KMS-11 (cell line): ENCODE results near the gene THOC5.

ENCODE experiments used
- H2AFZ ChIP-seq: fragments of 200-600 bp; sonication (generic); 2 replicates; pipeline ENCODE4 v1.6.1; 2016; ENCODE audit warnings: antibody characterized with exemption, mixed run types, low read depth
- H3K27ac ChIP-seq: fragments of 200-600 bp; sonication (generic); 2 replicates; pipeline ENCODE4 v1.6.1; 2016; ENCODE audit warnings: mild to moderate bottlenecking, mixed run types
- H3K27me3 ChIP-seq: fragments of 200-600 bp; sonication (generic); 2 replicates; pipeline ENCODE4 v1.6.1; 2017; ENCODE audit warnings: mild to moderate bottlenecking, low read depth, mixed run types, moderate library complexity; ENCODE audit not compliant: insufficient read depth
- H3K36me3 ChIP-seq: fragments of 200-600 bp; sonication (generic); 2 replicates; pipeline ENCODE4 v1.6.1; 2017; ENCODE audit warnings: mild to moderate bottlenecking, mixed run types; ENCODE audit not compliant: insufficient read depth
- H3K4me1 ChIP-seq: fragments of 200-600 bp; sonication (generic); 2 replicates; pipeline ENCODE4 v1.6.1; 2016; ENCODE audit warnings: mild to moderate bottlenecking, low read depth, mixed run types; ENCODE audit not compliant: poor library complexity, severe bottlenecking
- H3K4me2 ChIP-seq: fragments of 200-600 bp; sonication (generic); 2 replicates; pipeline ENCODE4 v1.7.0; 2016; ENCODE audit warnings: mild to moderate bottlenecking, mixed run types
- H3K4me3 ChIP-seq: fragments of 200-600 bp; sonication (generic); IDR thresholded peaks from 2 replicates; pipeline ENCODE4 v1.6.1; 2017; ENCODE audit warnings: low read depth, low read length, mixed read lengths; ENCODE audit not compliant: insufficient read depth
- H3K79me2 ChIP-seq: fragments of 200-600 bp; sonication (generic); 2 replicates; pipeline ENCODE4 v1.6.1; 2016; ENCODE audit warnings: low read depth, mixed run types; ENCODE audit not compliant: insufficient read depth
- H3K9ac ChIP-seq: fragments of 200-600 bp; sonication (generic); 2 replicates; pipeline ENCODE4 v1.6.1; 2016; ENCODE audit warnings: mild to moderate bottlenecking, mixed run types
- H4K20me1 ChIP-seq: fragments of 200-600 bp; sonication (generic); 2 replicates; pipeline ENCODE4 v1.6.1; 2016; ENCODE audit warnings: mild to moderate bottlenecking, mixed run types; ENCODE audit not compliant: insufficient read depth
- CTCF ChIP-seq: fragments of 200-600 bp; sonication (generic); conservative IDR thresholded peaks from 2 replicates; pipeline ENCODE4 v1.6.1; 2017; ENCODE audit warnings: low read depth, mild to moderate bottlenecking, antibody characterized with exemption, low read length, moderate library complexity, mixed read lengths

THOC5 gene

DNA sequence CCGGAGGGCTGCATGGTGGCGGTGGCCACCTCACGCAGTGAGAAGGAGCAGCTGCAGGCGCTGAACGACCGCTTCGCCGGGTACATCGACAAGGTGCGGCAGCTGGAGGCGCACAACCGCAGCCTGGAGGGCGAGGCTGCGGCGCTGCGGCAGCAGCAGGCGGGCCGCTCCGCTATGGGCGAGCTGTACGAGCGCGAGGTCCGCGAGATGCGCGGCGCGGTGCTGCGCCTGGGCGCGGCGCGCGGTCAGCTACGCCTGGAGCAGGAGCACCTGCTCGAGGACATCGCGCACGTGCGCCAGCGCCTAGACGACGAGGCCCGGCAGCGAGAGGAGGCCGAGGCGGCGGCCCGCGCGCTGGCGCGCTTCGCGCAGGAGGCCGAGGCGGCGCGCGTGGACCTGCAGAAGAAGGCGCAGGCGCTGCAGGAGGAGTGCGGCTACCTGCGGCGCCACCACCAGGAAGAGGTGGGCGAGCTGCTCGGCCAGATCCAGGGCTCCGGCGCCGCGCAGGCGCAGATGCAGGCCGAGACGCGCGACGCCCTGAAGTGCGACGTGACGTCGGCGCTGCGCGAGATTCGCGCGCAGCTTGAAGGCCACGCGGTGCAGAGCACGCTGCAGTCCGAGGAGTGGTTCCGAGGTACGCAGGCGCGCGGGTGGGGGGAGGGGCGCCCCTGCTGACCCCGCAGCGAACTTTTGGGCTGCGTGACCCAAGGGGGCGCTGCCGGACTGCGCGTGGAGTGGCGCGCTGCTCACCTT lies 72.9 kb downstream of the THOC5 start:
- H3K4me1 ChIP-seq = no peaks in the 10 kb centered on the region
- no peaks in the 10 kb centered on the region for H3K79me2 ChIP-seq
- H4K20me1 ChIP-seq = no peaks in the 10 kb centered on the region
- H3K27me3 ChIP-seq = peaks cover 8% of the 10 kb centered on the region
- H3K27ac ChIP-seq = no peak overlapping the region
- H3K36me3 ChIP-seq = no peaks in the 10 kb centered on the region
- no peak overlapping the region for H3K4me3 ChIP-seq
- H3K4me2 ChIP-seq = no peak overlapping the region
- no peak overlapping the region for H2AFZ ChIP-seq
- no peak overlapping the region for H3K9ac ChIP-seq
- no peak for TF ChIP-seq CTCF

- H3K79me2 ChIP-seq = no peaks in the 10 kb centered on the region
- H3K27ac ChIP-seq = no peak overlapping the region
- no peaks in the 10 kb centered on the region for H4K20me1 ChIP-seq
- H3K27me3 ChIP-seq = peaks cover 11% of the 10 kb centered on the region
- H3K36me3 ChIP-seq = no peaks in the 10 kb centered on the region
- H3K4me3 ChIP-seq = no peak overlapping the region
- no peak overlapping the region for H3K4me2 ChIP-seq
- TF ChIP-seq CTCF = no peak
- H2AFZ ChIP-seq = no peak overlapping the region
- H3K9ac ChIP-seq = no peak overlapping the region
- no peaks in the 10 kb centered on the region for H3K4me1 ChIP-seq
Observed at GRCh38 chr22:29480262-29480511, 73.4 kb downstream of the THOC5 start.

DNA sequence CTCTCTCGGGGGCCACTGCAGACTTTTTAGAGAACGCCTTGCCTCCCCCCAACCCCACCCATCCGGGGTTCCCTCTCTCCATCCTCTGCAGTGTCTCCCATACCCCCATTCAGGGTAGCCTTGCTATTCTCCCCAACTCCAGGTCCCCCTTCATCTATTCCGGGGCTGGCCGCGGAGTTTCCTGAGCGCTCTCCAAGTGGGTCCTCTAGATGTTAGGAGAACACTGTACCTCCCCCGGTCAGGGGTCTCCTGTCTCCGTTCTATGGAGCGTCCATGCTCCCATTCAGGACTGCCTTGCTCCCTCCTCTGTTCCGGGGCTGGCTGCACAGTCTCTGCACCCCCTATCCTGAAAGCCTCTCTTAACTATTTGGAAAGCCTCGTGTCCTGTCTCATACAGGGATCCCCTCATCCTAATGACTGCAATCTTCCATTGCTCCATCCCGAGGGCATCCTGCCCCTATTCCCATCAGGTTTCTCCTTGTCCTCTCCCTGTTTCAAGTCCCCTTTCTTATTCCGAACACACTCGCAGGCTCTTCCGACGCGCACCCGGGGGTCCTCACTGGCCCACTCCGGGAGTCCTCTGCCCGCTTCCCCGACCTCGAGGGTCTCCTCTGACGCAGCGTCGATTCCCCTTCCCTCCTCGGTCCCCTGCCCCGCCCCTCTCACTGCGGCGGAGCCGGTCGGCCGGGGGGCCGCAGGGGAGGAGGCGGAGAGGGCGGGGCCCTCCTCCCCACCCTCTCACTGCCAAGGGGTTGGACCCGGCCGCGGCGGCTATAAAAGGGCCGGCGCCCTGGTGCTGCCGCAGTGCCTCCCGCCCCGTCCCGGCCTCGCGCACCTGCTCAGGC lies 73.9 kb downstream of the THOC5 start, which contains the start of gene NEFH:
Gene NEFH, plus strand, starts transcription at position 802 of the 845 bp plus-strand sequence. CDS start 45 bp downstream, outside the sequence.
- Histone ChIP-seq H4K20me1 (no peaks in the 10 kb centered on the region), H3K27me3 (peaks cover 11% of the 10 kb centered on the region), H2AFZ (no peak within 1 kb of the TSS), H3K4me3 (no peak within 1 kb of the TSS), H3K9ac (no peak within 1 kb of the TSS), H3K36me3 (no peaks in the 10 kb centered on the region), H3K79me2 (no peaks in the 10 kb centered on the region), H3K4me1 (no peaks in the 10 kb centered on the region), H3K27ac (no peak within 1 kb of the TSS), H3K4me2 (no peak within 1 kb of the TSS)
- TF ChIP-seq CTCF = no peak

GRCh38 chr22:29478326-29479276 lies 75.0 kb downstream of the THOC5 start:
- Histone ChIP-seq H2AFZ (no peak overlapping the region), H3K4me2 (no peak overlapping the region), H3K79me2 (no peaks in the 10 kb centered on the region), H3K4me1 (no peaks in the 10 kb centered on the region), H3K36me3 (no peaks in the 10 kb centered on the region), H3K27me3 (peaks cover 11% of the 10 kb centered on the region), H3K27ac (no peak overlapping the region), H3K4me3 (no peak overlapping the region), H3K9ac (no peak overlapping the region), H4K20me1 (no peaks in the 10 kb centered on the region)
- no peak for TF ChIP-seq CTCF
